Mesothelial cell of epicardium (in vitro differentiated cells): ENCODE data around the gene TEX48. TPM values are rescaled to one million over a fixed set of nuclear protein-coding genes. Genes with fewer than 3 reads are reported as not detected.

Source experiments
- DNase-seq, 2 experiments: peaks; one replicate each; pipeline ENCODE4 v3.0.0; 2021; ENCODE audit warnings: low spot score in 2 of 2; ENCODE audit not compliant: unreplicated experiment in 2 of 2
- H3K27ac Mint-ChIP-seq: 2 replicates; pipeline ENCODE4 v1.8.0; 2021; ENCODE audit warnings: mixed read lengths
- H3K27me3 Mint-ChIP-seq: 2 replicates; pipeline ENCODE4 v1.8.0; 2021; ENCODE audit warnings: low read depth, mixed read lengths
- H3K36me3 Mint-ChIP-seq: 2 replicates; pipeline ENCODE4 v1.8.0; 2021; ENCODE audit warnings: mixed read lengths
- H3K4me1 Mint-ChIP-seq: 2 replicates; pipeline ENCODE4 v1.8.0; 2021; ENCODE audit warnings: mixed read lengths
- H3K4me3 Mint-ChIP-seq: 2 replicates; pipeline ENCODE4 v1.8.0; 2021; ENCODE audit warnings: mild to moderate bottlenecking, moderate library complexity, mixed read lengths
- H3K9me3 Mint-ChIP-seq: 2 replicates; pipeline ENCODE4 v1.8.0; 2021; ENCODE audit warnings: mixed read lengths
- CTCF ChIP-seq: fragments of 200-600 bp; sonication (generic); IDR thresholded peaks from one replicate; pipeline ENCODE4 v1.5.0; 2021; ENCODE audit warnings: antibody characterized with exemption; ENCODE audit not compliant: unreplicated experiment
- total RNA-seq: library from RNA; stranded (reverse); gene quantifications from 3 replicates; pipeline ENCODE4 v1.2.1, GENCODE V29; 2021

The TEX48 gene
- total RNA-seq, 1 donor from 2014 or later, result not detected

- no peaks in the 10 kb centered on the region for H3K4me1 Mint-ChIP-seq
- H3K4me3 Mint-ChIP-seq, result no peak overlapping the region
- DNase-seq, result no peak
- peaks cover 4% of the 10 kb centered on the region for H3K36me3 Mint-ChIP-seq
- H3K9me3 Mint-ChIP-seq, result peaks cover 8% of the 10 kb centered on the region
- H3K27me3 Mint-ChIP-seq, result peaks cover 2% of the 10 kb centered on the region
- TF ChIP-seq CTCF, result no peak
- H3K27ac Mint-ChIP-seq, result no peak overlapping the region
These were observed 13.8 kb downstream of the TEX48 start for GRCh38 chr9:114668146-114668545.

- Mint-ChIP-seq H3K27ac (no peak overlapping the region), H3K4me3 (no peak overlapping the region), H3K9me3 (no peaks in the 10 kb centered on the region)
These were observed 15.1 kb downstream of the TEX48 start for GRCh38 chr9:114666851-114667250.

GRCh38 chr9:114666401-114666800, 15.6 kb downstream of the TEX48 start:
- no peak overlapping the region for H3K4me3 Mint-ChIP-seq
- peaks cover 6% of the 10 kb centered on the region for H3K4me1 Mint-ChIP-seq
- peaks cover 2% of the 10 kb centered on the region for H3K27me3 Mint-ChIP-seq
- no peaks in the 10 kb centered on the region for H3K36me3 Mint-ChIP-seq
- no peak for DNase-seq
- TF ChIP-seq CTCF, result no peak
- H3K27ac Mint-ChIP-seq, result peak overlapping the region; percentile 43
- no peaks in the 10 kb centered on the region for H3K9me3 Mint-ChIP-seq

More at GRCh38 chr9:114666851-114667250, 15.1 kb downstream of the TEX48 start:
- Mint-ChIP-seq H3K27me3 (peaks cover 2% of the 10 kb centered on the region), H3K4me1 (peaks cover 6% of the 10 kb centered on the region), H3K36me3 (no peaks in the 10 kb centered on the region)
- no peak for DNase-seq
- TF ChIP-seq CTCF, result no peak

- Mint-ChIP-seq H3K36me3 (no peaks in the 10 kb centered on the region), H3K27ac (no peak overlapping the region), H3K4me1 (peaks cover 9% of the 10 kb centered on the region), H3K9me3 (no peaks in the 10 kb centered on the region), H3K4me3 (no peak overlapping the region), H3K27me3 (peaks cover 2% of the 10 kb centered on the region)
- no peak for DNase-seq
- TF ChIP-seq CTCF, result no peak
These were observed 17.8 kb downstream of the TEX48 start for GRCh38 chr9:114664181-114664580.

GRCh38 chr9:114662081-114662989, 19.7 kb downstream of the TEX48 start:
- H3K9me3 Mint-ChIP-seq, result no peaks in the 10 kb centered on the region
- H3K4me3 Mint-ChIP-seq, result no peak overlapping the region
- no peak overlapping the region for H3K27ac Mint-ChIP-seq
- DNase-seq, result peak; percentile 36 to 80
- peaks cover 2% of the 10 kb centered on the region for H3K27me3 Mint-ChIP-seq
- peak; percentile 87 for TF ChIP-seq CTCF
- H3K4me1 Mint-ChIP-seq, result peaks cover 9% of the 10 kb centered on the region
- no peaks in the 10 kb centered on the region for H3K36me3 Mint-ChIP-seq
